IPS-20b (cell line): ENCODE measurements around the gene GRSF1.
"Not testable (repeated sequence)": the region's sequence is repeated elsewhere in the genome, so short reads cannot be mapped to it uniquely, and the experiment has no call there.

ENCODE experiments used
- H3K27ac ChIP-seq: one replicate; pipeline ENCODE4 v1.5.1; 2013; ENCODE audit warnings: low read length
- H3K27me3 ChIP-seq: 2 replicates; pipeline ENCODE4 v1.6.1; 2013; ENCODE audit warnings: mild to moderate bottlenecking, low read length, inconsistent platforms; ENCODE audit not compliant: insufficient read depth
- H3K36me3 ChIP-seq: 2 replicates; pipeline ENCODE4 v1.6.1; 2013; ENCODE audit warnings: low read depth, mild to moderate bottlenecking, inconsistent platforms, low read length, moderate library complexity; ENCODE audit not compliant: insufficient read depth
- H3K4me1 ChIP-seq: 2 replicates; pipeline ENCODE4 v1.6.1; 2013; ENCODE audit warnings: mild to moderate bottlenecking, control low read depth, inconsistent platforms, low read length, moderate library complexity; ENCODE audit not compliant: insufficient read depth
- H3K4me3 ChIP-seq: 2 replicates; pipeline ENCODE4 v1.5.1; 2013; ENCODE audit warnings: mild to moderate bottlenecking, low read length, inconsistent platforms
- H3K9ac ChIP-seq: 2 replicates; pipeline ENCODE4 v1.6.1; 2013; ENCODE audit warnings: low read depth, mild to moderate bottlenecking, inconsistent platforms, low read length, moderate library complexity
- H3K9me3 ChIP-seq: 2 replicates; pipeline ENCODE4 v1.6.1; 2013; ENCODE audit warnings: mild to moderate bottlenecking, low read depth, low read length, inconsistent platforms; ENCODE audit not compliant: insufficient read depth

The GRSF1 gene

DNA sequence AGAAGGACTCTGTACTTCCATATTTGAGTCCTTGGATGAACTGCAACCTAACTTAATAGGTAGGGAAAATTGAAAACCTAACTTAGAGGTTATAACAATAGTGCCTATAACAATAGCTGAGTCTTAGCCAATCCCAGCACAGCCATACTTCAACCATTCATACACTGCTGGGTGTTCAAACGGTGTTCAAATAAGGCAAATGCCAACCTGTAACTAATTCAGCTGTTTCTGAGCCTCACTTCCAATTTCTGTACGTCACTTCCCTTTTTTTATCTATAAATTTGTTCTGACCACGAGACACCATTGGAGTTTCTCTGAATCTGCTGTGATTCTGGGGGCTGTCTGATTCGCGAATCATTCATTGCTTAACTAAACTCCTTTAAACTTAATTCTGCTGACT is 9.6 kb upstream of the GRSF1 start:
- Histone ChIP-seq H3K4me1 (no peaks in the 10 kb centered on the region), H3K9me3 (no peaks in the 10 kb centered on the region), H3K27ac (no peak overlapping the region)

GRCh38 chr4:70844180-70844579 is 4.5 kb upstream of the GRSF1 start:
- Histone ChIP-seq H3K9ac (no peak overlapping the region), H3K9me3 (no peaks in the 10 kb centered on the region), H3K27me3 (no peaks in the 10 kb centered on the region), H3K27ac (no peak overlapping the region), H3K36me3 (no peaks in the 10 kb centered on the region), H3K4me3 (no peak overlapping the region), H3K4me1 (peaks cover 6% of the 10 kb centered on the region; the same call in 1 of the 2 replicates)

More for the DNA sequence above, 9.6 kb upstream of the GRSF1 start:
- Histone ChIP-seq H3K27me3 (no peaks in the 10 kb centered on the region), H3K4me3 (no peak overlapping the region), H3K9ac (no peak overlapping the region), H3K36me3 (no peaks in the 10 kb centered on the region)

GRCh38 chr4:70842761-70843435 is 3.2 kb upstream of the GRSF1 start:
- no peak overlapping the region for H3K27ac ChIP-seq
- no peaks in the 10 kb centered on the region for H3K27me3 ChIP-seq
- no peak overlapping the region for H3K4me3 ChIP-seq
- H3K9ac ChIP-seq: no peak overlapping the region
- H3K36me3 ChIP-seq: no peaks in the 10 kb centered on the region
- peaks cover 6% of the 10 kb centered on the region; the same call in 1 of the 2 replicates for H3K4me1 ChIP-seq
- H3K9me3 ChIP-seq: no peaks in the 10 kb centered on the region

DNA sequence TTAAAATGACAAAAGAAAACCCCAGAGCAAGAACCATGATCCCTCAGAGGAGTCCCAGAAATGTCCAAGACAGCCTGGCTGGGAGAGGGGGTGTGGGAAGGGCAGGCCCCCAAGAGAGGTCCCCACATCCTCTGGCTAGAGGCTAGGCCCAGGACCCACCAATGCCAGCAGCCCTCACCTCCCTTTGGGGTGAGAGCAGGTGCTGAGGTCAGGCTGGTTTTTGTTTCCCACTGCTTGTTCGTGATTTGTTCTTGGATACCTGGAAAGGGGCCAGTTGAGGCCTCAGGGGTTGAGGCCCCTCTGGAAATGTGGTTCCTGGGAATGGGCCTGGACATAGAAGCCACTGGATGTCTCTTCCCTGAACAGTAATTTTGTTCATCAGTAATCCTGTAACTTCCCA is 2.3 kb upstream of the GRSF1 start:
- H3K36me3 ChIP-seq: no peaks in the 10 kb centered on the region

DNA sequence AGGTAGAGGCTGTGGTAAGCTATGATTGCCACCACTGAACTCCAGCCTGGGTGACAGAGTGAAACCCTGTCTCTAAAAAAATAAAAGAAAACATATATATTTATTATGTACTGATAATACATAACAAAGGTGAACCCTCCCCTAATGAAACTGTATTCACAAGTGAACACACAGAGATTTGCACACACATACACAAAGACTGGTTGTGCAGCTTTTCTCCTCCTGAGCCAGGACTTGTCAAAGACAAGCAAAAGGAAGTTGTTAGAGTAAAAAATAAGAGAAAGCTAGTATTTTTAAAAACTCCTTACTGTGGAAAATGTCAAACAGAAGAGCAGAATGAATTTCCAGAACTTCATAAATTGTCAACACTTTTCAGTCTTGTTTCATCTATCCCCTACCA is 1.5 kb upstream of the GRSF1 start:
- no peaks in the 10 kb centered on the region for H3K27me3 ChIP-seq
- H3K36me3 ChIP-seq: peaks cover 1% of the 10 kb centered on the region; the same call in 1 of the 2 replicates
- no peak overlapping the region for H3K4me3 ChIP-seq
- no peak overlapping the region for H3K27ac ChIP-seq
- H3K9ac ChIP-seq: peak overlapping the region; percentile 3; the same call in 1 of the 2 replicates
- H3K9me3 ChIP-seq: no peaks in the 10 kb centered on the region
- H3K4me1 ChIP-seq: peaks cover 10% of the 10 kb centered on the region

More for the DNA sequence above, 2.3 kb upstream of the GRSF1 start:
- peaks cover 7% of the 10 kb centered on the region for H3K4me1 ChIP-seq
- peak overlapping the region; percentile 3; the same call in 1 of the 2 replicates for H3K9ac ChIP-seq
- no peak overlapping the region for H3K4me3 ChIP-seq
- no peaks in the 10 kb centered on the region for H3K27me3 ChIP-seq
- H3K9me3 ChIP-seq: no peaks in the 10 kb centered on the region
- no peak overlapping the region for H3K27ac ChIP-seq

GRCh38 chr4:70840631-70841030 is 941 bp upstream of the GRSF1 start:
- H3K27ac ChIP-seq, H3K4me3 ChIP-seq, H3K27me3 ChIP-seq, H3K36me3 ChIP-seq, H3K9me3 ChIP-seq, H3K9ac ChIP-seq: not testable (repeated sequence)
- H3K4me1 ChIP-seq: peaks cover 10% of the 10 kb centered on the region

DNA sequence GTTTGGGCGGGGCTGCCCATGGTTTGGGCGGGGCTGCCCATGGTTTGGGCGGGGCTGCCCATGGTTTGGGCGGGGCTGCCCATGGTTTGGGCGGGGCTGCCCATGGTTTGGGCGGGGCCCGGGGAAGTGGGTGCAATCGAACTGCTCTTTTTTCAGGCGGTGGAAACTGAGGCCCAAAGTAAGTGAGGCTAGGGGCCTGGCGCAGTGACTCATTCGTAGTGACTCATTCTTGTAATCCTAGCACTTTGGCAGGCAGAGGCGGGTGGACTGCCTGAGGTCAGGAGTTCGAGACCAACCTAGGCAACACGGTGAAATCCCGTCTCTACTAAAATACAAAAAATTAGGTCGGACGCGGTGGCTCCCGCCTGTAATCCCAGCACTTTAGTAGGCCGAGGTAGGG is 447 bp upstream of the GRSF1 start:
- H3K36me3 ChIP-seq, H3K9me3 ChIP-seq, H3K27me3 ChIP-seq, H3K9ac ChIP-seq, H3K27ac ChIP-seq, H3K4me3 ChIP-seq: not testable (repeated sequence)
- peaks cover 10% of the 10 kb centered on the region for H3K4me1 ChIP-seq

GRCh38 chr4:70838666-70839588 is 763 bp downstream of the GRSF1 start:
- peak overlapping the region; percentile 93 for H3K9ac ChIP-seq
- no peaks in the 10 kb centered on the region for H3K9me3 ChIP-seq
- H3K27me3 ChIP-seq: no peaks in the 10 kb centered on the region
- peak overlapping the region; percentile 47 for H3K27ac ChIP-seq
- H3K4me3 ChIP-seq: peak overlapping the region; percentile 97
- peaks cover 20% of the 10 kb centered on the region for H3K36me3 ChIP-seq
- H3K4me1 ChIP-seq: peaks cover 10% of the 10 kb centered on the region

DNA sequence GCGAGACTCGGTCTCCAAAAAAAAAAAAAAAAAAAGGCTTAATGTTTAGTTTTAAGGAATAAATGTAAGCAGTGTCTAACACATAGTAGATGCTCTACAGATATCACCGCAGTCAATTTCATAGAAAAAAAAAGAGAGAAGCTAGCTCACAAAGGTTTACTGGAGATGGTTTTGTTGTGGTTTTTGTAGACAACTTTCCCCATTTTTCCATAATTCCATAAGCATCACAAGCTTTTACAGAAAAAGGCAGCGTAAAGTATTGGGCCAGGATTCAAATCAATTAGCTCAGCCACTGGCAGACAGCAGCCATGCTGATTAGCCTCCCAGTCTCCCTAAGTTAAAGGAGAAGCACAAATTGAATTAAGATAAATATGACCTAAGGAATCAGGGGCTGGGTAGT is 1.5 kb downstream of the GRSF1 start:
- H3K4me1 ChIP-seq: peaks cover 10% of the 10 kb centered on the region
- no peak overlapping the region for H3K27ac ChIP-seq
- H3K9ac ChIP-seq: peak overlapping the region; percentile 93; the same call in 1 of the 2 replicates
- H3K4me3 ChIP-seq: peak overlapping the region; percentile 97
- H3K36me3 ChIP-seq: peaks cover 26% of the 10 kb centered on the region
- H3K27me3 ChIP-seq: no peaks in the 10 kb centered on the region
- no peaks in the 10 kb centered on the region for H3K9me3 ChIP-seq

- Histone ChIP-seq H3K27me3 (no peaks in the 10 kb centered on the region), H3K36me3 (peaks cover 47% of the 10 kb centered on the region), H3K27ac (no peak overlapping the region), H3K9ac (no peak overlapping the region), H3K4me3 (no peak overlapping the region), H3K9me3 (no peaks in the 10 kb centered on the region), H3K4me1 (peaks cover 5% of the 10 kb centered on the region)
Measured at GRCh38 chr4:70836081-70836480, 3.6 kb downstream of the GRSF1 start.

GRCh38 chr4:70833675-70834074 is 6.0 kb downstream of the GRSF1 start:
- Histone ChIP-seq H3K27ac (no peak overlapping the region), H3K27me3 (no peaks in the 10 kb centered on the region), H3K9me3 (no peaks in the 10 kb centered on the region), H3K4me1 (peaks cover 5% of the 10 kb centered on the region), H3K36me3 (peaks cover 70% of the 10 kb centered on the region), H3K4me3 (no peak overlapping the region), H3K9ac (no peak overlapping the region)

DNA sequence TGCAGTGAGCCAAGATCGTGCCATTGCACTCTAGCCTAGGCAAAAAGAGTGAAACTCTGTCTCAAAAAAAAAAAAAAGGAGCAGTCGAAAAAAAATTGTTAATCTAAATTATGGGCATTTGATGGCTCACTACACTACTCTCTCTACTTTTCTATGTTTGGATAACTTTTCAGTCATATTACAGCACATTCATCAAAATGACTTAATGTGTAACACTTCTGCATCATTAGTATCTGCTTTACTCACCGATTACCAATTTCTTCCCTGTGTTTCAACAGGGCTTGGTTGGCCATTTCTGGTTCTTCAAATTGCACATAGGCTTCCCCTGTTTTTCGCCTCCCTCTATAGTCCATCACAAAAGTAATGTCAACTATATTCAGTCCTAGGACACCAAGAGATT is 8.4 kb downstream of the GRSF1 start:
- H3K4me1 ChIP-seq: no peaks in the 10 kb centered on the region
- H3K27me3 ChIP-seq: no peaks in the 10 kb centered on the region
- H3K9me3 ChIP-seq: no peaks in the 10 kb centered on the region
- H3K27ac ChIP-seq: no peak overlapping the region
- H3K4me3 ChIP-seq: no peak overlapping the region
- peaks cover 92% of the 10 kb centered on the region for H3K36me3 ChIP-seq
- H3K9ac ChIP-seq: no peak overlapping the region
